A673 (cell line): ENCODE results near the gene GFPT1.

Experiments used
- CTCF ChIP-seq: fragments of 300-800, 200-600 bp; sonication (generic); conservative IDR thresholded peaks from 2 replicates; pipeline ENCODE4 v1.5.1; 2017; ENCODE audit warnings: low read depth, mild to moderate bottlenecking, antibody characterized with exemption, low read length, moderate library complexity, mixed read lengths
- EZH2 ChIP-seq: fragments of 200-600 bp; sonication (generic); IDR thresholded peaks from 2 replicates; pipeline ENCODE4 v1.6.1; 2017; ENCODE audit warnings: borderline replicate concordance, low read depth, mild to moderate bottlenecking, mixed read lengths, antibody characterized with exemption, low read length; ENCODE audit not compliant: poor library complexity, severe bottlenecking

- TF ChIP-seq CTCF, result no peak
- no peak for TF ChIP-seq EZH2
Observed at GRCh38 chr2:69424419-69424818, 37.4 kb upstream of the GFPT1 start.
